ENCODE data around the gene TNFRSF8. TPM values are rescaled to one million over a fixed set of nuclear protein-coding genes. Genes with fewer than 3 reads are reported as not detected.

TNFRSF8 gene
- total RNA-seq, 1 experiment from 2014 or later, result 2.9 TPM

DNA sequence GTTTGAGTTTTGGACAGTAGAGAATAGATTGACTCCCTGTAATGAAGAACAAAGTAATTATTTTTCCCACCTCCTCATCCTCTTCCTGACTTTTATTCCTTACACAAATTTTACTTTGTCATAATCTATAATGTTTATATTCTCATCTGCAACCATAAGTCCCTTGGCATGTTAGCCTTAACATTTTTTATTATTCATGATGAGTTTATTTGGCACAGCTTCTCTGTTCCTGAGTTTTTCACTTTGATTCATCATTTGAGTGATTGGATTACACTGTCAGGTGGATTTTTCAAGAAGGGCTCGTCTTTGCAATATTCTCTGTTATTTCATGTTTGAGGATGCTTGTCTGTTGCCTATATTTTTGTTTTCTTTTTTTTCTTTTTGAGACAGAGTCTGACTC lies 35.7 kb downstream of the TNFRSF8 start:
- no peak overlapping the region for H3T11ph ChIP-seq (ENCODE audit: low read length)
- no peak overlapping the region for H4K91ac ChIP-seq (ENCODE audit: insufficient read length, low read depth, low read length)
- Mint-ChIP-seq H3K36me3 (ENCODE audit: insufficient read depth in 1 of 3, low read depth in 3 of 3) (peaks cover 0 to 3% (median 0%) of the 10 kb centered on the region in 3 experiments; a peak in 3 of 7 replicates), H3K27ac (no peak overlapping the region), H3K4me3 (no peak overlapping the region), H3K9me3 (no peaks in the 10 kb centered on the region), H3K27me3 (ENCODE audit: low read depth) (no peaks in the 10 kb centered on the region), H3K4me1 (no peaks in the 10 kb centered on the region)
- H3K4ac ChIP-seq (ENCODE audit: low read depth, low read length), result no peak overlapping the region
- no peak overlapping the region for H3K4me2 ChIP-seq (ENCODE audit: insufficient read depth, insufficient read length, low read length)
- no peak overlapping the region for H3K56ac ChIP-seq (ENCODE audit: insufficient read length, low read depth, low read length)
- no peak overlapping the region for H2AK5ac ChIP-seq (ENCODE audit: insufficient read length, low read length)
- H3K4me1 ChIP-seq (ENCODE audit: insufficient read depth, low read length), result no peaks in the 10 kb centered on the region
- no peak overlapping the region for H4K5ac ChIP-seq (ENCODE audit: insufficient read length, low read depth, low read length)
- H2BK20ac ChIP-seq (ENCODE audit: low read depth, low read length, poor library complexity, severe bottlenecking), result no peak overlapping the region
- no peaks in the 10 kb centered on the region for H4K20me1 ChIP-seq (ENCODE audit: control insufficient read depth, insufficient read depth, insufficient read length)
- no peak overlapping the region for H3K27ac ChIP-seq (ENCODE audit: insufficient read length, low read depth, low read length)
- H3K79me2 ChIP-seq (ENCODE audit: insufficient read depth, low read length), result no peaks in the 10 kb centered on the region
- H2BK15ac ChIP-seq (ENCODE audit: low read depth, low read length), result no peak overlapping the region
- H2AFZ ChIP-seq (ENCODE audit: low read length), result no peak overlapping the region
- no peak overlapping the region for H3K23ac ChIP-seq (ENCODE audit: insufficient read length, low read depth, low read length)
- H3K14ac ChIP-seq (ENCODE audit: insufficient read depth, low read length), result no peak overlapping the region
- TF ChIP-seq, protein P1, sequence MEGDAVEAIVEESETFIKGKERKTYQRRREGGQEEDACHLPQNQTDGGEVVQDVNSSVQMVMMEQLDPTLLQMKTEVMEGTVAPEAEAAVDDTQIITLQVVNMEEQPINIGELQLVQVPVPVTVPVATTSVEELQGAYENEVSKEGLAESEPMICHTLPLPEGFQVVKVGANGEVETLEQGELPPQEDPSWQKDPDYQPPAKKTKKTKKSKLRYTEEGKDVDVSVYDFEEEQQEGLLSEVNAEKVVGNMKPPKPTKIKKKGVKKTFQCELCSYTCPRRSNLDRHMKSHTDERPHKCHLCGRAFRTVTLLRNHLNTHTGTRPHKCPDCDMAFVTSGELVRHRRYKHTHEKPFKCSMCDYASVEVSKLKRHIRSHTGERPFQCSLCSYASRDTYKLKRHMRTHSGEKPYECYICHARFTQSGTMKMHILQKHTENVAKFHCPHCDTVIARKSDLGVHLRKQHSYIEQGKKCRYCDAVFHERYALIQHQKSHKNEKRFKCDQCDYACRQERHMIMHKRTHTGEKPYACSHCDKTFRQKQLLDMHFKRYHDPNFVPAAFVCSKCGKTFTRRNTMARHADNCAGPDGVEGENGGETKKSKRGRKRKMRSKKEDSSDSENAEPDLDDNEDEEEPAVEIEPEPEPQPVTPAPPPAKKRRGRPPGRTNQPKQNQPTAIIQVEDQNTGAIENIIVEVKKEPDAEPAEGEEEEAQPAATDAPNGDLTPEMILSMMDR (conservative IDR thresholded peaks at IDR 0.05), result no peak
- DNase-seq, result no peak
- no peaks in the 10 kb centered on the region for H3K23me2 ChIP-seq (ENCODE audit: insufficient read length, low read depth, low read length, poor library complexity, severe bottlenecking)
- H2BK120ac ChIP-seq (ENCODE audit: low read depth, low read length, poor library complexity, severe bottlenecking), result no peak overlapping the region
- H3K27me3 ChIP-seq (ENCODE audit: insufficient read depth, low read length), result no peaks in the 10 kb centered on the region
- no peaks in the 10 kb centered on the region for H3K9me3 ChIP-seq (ENCODE audit: control insufficient read depth, low read depth, low read length)
- H3K79me1 ChIP-seq (ENCODE audit: insufficient read depth, low read depth, low read length, poor library complexity, severe bottlenecking), result no peaks in the 10 kb centered on the region
- no CpG with 5 or more reads among the region's 1 CpG for WGBS (ENCODE audit: extremely low coverage, insufficient read length, low lambda C conversion rate)
- H3K18ac ChIP-seq (ENCODE audit: insufficient read length, low read depth, low read length), result no peak overlapping the region
- H4K8ac ChIP-seq (replicated peaks; ENCODE audit: insufficient read length, low read depth, low read length), result no peak overlapping the region
- H2BK12ac ChIP-seq (ENCODE audit: insufficient read length, low read depth, low read length), result no peak overlapping the region
- H2BK5ac ChIP-seq (ENCODE audit: insufficient read length, low read length), result no peak overlapping the region
- H3K9ac ChIP-seq (ENCODE audit: extremely low read depth, insufficient read length, low read length), result no peak overlapping the region
